WTC11 (cell line): ENCODE measurements around the gene SIX4.

Experiments
- CREB1 ChIP-seq: sonication (generic); formaldehyde crosslinking; IDR thresholded peaks from 2 replicates; pipeline ENCODE4 v1.8.0; 2023; ENCODE audit warnings: mild to moderate bottlenecking, missing genetic modification reagents
- CTCF ChIP-seq: fragments of 200-600 bp; IDR thresholded peaks from 2 replicates; pipeline ENCODE4 v1.8.0; 2022; ENCODE audit warnings: antibody characterized with exemption
- E2F5 ChIP-seq: sonication (generic); formaldehyde crosslinking; IDR thresholded peaks from 2 replicates; pipeline ENCODE4 v1.8.1; 2022; ENCODE audit warnings: mild to moderate bottlenecking, moderate library complexity, missing genetic modification reagents
- IRF1 ChIP-seq: sonication (generic); formaldehyde crosslinking; IDR thresholded peaks from 2 replicates; pipeline ENCODE4 v1.8.0; 2023; ENCODE audit warnings: missing genetic modification reagents
- MAX ChIP-seq: sonication (generic); formaldehyde crosslinking; IDR thresholded peaks from 2 replicates; pipeline ENCODE4 v1.8.0; 2022; ENCODE audit warnings: mild to moderate bottlenecking, missing genetic modification reagents
- NR1H2 ChIP-seq: sonication (generic); formaldehyde crosslinking; IDR thresholded peaks from 2 replicates; pipeline ENCODE4 v1.9.0; 2021; ENCODE audit warnings: mild to moderate bottlenecking, moderate library complexity, missing genetic modification reagents
- NR3C1 ChIP-seq: sonication (generic); formaldehyde crosslinking; conservative IDR thresholded peaks from 2 replicates; pipeline ENCODE4 v1.8.1; 2023; ENCODE audit warnings: low read depth, mild to moderate bottlenecking, missing genetic modification reagents

GRCh38 chr14:60738843-60739508 is 14.8 kb upstream of the SIX4 start:
- TF ChIP-seq E2F5 (no peak), CTCF (no peak), CREB1 (no peak), NR3C1 (no peak), MAX (no peak), NR1H2 (CRISPR knock-in tag) (no peak), IRF1 (CRISPR knock-in tag) (no peak)
